Mammary epithelial cell (primary cell): ENCODE data around the gene FASTKD1.

Experiments used
- CTCF ChIP-seq, 2 donors: IDR thresholded peaks in 1 of 2; conservative IDR thresholded peaks in 1 of 2; 2 replicates each; pipeline ENCODE4 v1.5.1; 2011 to 2012; ENCODE audit warnings: inconsistent platforms in 2 of 2, low read length in 2 of 2, mild to moderate bottlenecking in 2 of 2, control low read depth in 1 of 2, low read depth in 1 of 2; ENCODE audit not compliant: insufficient read depth in 1 of 2; ENCODE audit errors: extremely low read depth in 1 of 2
- EZH2 ChIP-seq: IDR thresholded peaks from 2 replicates; pipeline ENCODE4 v1.6.1; 2012; ENCODE audit warnings: low read length, inconsistent platforms, borderline replicate concordance

GRCh38 chr2:169523681-169524080 is 50.0 kb downstream of the FASTKD1 start:
- TF ChIP-seq CTCF (conservative IDR thresholded peaks at IDR 0.05 in 1 of 2, IDR thresholded peaks at IDR 0.05 in 1 of 2; ENCODE audit: extremely low read depth in 1 of 2, insufficient read depth in 1 of 2, low read depth in 1 of 2, low read length in 2 of 2) (no peak), EZH2 (no peak)
